HS-27A (cell line): ENCODE results near the gene ZNF385D.

Experiments used
- DNase-seq: peaks from one replicate; pipeline ENCODE4 v3.0.0-alpha.2; 2012; ENCODE audit warnings: low read depth, missing footprints

The ZNF385D gene

GRCh38 chr3:21747966-21748555 is 2.9 kb downstream of the ZNF385D start:
- no peak for DNase-seq

- no peak for DNase-seq
Measured at GRCh38 chr3:21747376-21747775, 3.6 kb downstream of the ZNF385D start.

DNA sequence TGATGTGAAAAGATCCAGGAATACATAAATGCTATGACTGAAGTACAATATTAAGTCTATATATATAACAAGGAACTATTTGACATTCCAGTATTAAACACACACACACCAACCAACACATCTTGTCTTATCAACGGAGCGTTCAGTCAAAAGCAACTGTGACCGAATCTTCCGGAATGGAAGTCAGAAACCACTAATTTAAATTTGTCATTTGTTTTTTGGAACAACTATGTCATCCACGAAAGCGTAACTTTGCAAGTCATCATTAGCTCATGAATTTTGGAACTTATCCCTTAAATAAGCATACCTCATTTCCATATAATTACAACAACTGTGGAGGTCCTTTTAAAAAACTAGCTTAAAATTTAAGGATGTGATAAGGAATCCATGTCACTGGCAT is 5.0 kb downstream of the ZNF385D start:
- DNase-seq = no peak

- DNase-seq = no peak
Measured at GRCh38 chr3:21744793-21745192, 6.2 kb downstream of the ZNF385D start.

DNA sequence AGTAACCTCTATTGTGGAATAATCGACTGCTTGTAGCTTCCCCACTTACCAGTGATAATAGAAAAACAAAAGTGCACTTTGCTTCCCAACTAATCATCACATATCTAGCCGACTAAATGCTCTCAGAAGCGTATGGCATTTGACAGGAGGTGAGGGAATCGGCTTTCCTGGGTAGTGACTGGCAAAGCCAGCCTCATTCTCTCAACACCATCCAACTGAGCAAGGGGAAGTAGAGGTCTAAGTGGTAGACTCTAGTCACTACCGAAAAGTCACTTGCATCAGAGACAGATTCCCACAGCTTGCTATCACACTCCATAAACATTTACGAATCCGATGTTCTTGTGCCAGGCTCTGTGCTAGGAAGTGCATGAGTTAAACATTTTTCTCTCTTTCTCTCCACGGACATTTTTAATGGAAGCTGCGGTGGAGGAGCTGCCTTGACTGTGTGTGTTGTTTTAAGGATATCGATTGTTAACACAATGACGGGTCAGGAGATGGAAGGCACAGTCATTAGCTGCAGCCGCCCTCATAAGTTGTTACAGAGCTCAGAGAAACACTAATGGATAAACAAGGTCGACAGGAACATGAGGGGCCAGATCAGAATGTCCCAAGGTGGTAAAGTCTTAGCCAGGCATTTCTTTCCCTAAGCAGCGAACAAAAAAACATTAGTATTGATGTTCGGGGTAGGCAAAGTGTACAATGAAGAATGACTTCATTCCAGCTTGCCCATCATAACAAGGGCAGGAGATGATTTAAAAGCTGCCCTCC is 11.9 kb downstream of the ZNF385D start:
- no peak for DNase-seq

DNA sequence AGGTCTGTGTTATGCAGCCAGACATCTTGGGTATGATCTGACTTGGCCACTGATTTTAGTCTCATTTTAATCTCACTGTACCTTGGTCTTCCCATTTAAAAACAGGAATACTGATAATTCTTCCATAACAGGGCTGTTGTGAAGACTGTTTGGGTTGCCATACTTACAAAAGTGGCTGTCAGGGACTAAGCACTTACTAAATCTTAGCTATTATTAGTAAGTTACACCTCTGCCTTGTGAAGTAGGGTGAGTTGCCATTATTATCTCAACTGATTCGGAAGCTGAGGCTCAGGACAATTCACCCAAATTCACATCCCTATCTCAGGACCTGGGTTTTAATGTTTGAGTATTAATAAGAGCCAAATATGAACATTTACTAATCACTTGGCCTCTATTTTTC is 12.7 kb downstream of the ZNF385D start:
- DNase-seq = no peak

DNA sequence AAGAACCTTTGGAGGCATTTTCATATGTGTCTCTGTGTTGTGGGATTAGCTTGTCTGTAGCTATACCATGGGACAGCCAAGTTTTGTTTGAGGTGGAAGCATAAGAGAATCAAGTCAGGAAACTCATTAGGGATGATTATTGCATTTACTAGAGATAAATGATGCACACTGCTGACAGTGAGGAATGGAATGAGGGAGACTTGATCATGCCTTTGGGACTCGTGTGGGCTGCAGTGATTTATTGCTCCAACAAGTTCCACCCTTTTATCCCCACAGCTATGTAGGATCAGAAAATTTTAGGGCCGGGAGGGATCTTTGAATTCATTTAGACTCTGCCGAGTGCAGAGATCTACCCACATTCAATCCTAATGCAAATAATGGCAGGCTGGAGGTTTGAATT is 16.3 kb downstream of the ZNF385D start:
- DNase-seq = no peak

DNA sequence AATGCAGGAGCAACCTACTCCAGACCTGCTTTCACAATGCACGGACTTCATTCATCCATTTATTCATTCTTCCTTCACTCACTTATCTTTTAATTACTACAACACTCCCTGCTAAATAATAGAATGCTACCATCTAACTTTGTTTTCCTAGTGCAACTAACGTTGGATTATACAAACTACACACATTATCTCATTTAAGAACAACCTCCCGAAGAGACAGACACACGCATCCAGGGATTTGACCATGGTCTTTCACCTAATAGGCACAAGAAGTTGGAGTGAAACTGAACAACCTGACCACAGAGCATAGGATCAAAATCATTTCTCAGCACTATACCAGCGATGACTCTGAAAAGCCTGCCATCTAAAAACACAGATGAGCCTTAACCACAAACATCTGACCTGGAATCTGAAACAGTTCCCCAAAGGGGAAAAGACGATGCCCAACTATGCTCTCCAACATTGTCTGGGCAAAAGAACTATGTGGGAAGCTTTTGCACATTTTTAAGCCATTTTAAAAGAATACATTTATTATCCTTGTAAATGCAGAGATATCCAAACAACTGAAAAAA is 21.0 kb downstream of the ZNF385D start:
- no peak for DNase-seq

DNA sequence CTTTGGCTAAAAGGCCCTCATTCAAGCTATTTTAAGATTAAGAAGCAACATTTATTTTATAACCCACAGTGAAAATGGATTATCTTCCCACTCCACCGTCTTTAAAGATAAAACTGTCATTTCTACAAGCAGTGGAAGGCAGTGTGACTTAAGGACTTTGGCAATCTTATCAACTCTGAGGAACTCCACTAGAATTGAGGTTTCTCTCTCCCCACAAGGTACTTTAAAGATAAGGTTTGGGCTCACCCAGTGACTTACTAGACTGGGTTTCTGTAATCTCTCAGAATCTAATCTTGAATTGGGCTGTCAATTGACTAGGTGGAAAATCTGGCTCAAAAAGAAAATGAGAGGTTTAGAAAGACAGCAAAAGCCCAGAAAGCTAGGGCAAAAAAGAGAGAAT is 21.7 kb downstream of the ZNF385D start:
- DNase-seq = no peak

- no peak for DNase-seq
Measured at GRCh38 chr3:21722768-21723167, 28.2 kb downstream of the ZNF385D start.

DNA sequence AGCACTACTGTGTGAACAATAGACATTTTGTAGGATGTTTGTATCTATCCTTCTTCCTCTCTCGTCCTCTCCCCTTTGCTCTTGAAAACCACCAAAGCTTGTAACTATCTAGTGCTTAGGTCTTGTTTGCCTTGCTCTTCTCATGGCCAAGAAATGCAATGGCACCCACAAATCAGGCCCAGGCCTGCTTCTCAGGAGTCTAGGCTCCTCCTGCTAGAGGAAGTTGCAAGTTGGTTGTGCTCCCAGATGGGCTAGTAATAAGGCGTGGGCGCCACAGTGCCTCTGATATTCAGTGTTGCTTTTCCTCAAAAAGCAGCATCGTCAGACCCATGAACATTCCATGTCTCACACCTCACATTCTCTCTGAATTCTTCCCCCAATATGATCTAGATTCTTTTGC is 28.7 kb downstream of the ZNF385D start:
- DNase-seq = no peak

- no peak for DNase-seq
Measured at GRCh38 chr3:21718943-21719591, 31.9 kb downstream of the ZNF385D start.

DNA sequence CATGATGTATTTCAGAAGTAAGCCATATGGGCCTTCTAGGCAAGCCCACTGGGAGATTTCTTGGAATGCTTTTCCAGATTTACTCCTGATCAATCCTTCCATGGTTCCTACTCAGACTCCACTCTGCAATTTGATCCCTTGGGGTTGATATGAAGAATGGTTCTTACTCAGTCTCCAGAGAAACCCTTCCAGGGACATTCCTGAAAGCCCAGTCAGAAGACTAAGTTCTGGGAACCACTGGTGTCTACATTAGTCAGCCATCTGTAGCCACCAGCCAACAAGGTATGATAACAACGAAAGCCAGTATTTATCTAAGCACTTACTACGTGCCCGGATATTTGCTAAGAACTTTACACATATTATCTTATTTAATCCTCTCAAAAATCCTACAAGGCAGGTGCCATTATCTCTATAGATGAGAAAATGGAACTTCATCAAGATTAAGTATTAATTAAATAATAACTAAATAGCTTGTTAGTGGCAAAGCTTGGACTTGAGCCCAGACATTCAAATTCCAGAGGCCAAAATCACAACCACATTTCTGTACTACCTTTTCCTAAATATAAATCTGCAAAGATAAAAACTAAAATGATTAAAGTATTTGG is 32.7 kb downstream of the ZNF385D start:
- peak; percentile 96 for DNase-seq

- DNase-seq = no peak
Measured at GRCh38 chr3:21715662-21716061, 35.3 kb downstream of the ZNF385D start.

DNA sequence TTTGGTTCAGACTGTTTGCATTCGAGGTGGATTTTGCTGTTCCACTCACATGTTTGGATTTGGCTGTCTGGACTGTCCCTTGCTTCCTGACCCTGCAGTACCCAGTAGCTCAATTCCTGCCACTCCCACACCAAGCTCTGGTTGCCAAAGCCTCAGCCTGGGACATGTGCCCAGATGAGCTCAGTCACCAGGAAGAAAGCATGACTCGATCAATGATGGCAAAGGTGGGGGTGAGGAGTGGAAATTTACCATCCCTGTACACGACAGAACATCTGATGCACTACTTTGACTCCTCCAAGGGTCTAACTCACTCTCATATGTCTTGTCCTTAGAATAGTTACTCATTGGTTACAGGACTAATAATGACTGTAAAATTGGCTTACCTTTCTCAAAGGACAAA is 45.2 kb downstream of the ZNF385D start:
- DNase-seq = peak; percentile 43

GRCh38 chr3:21704796-21705195 is 46.2 kb downstream of the ZNF385D start:
- DNase-seq = no peak

GRCh38 chr3:21703291-21703690 is 47.7 kb downstream of the ZNF385D start:
- no peak for DNase-seq

GRCh38 chr3:21697707-21698106 is 53.3 kb downstream of the ZNF385D start:
- no peak for DNase-seq

- DNase-seq = no peak
Measured at GRCh38 chr3:21694506-21694905, 56.5 kb downstream of the ZNF385D start.

DNA sequence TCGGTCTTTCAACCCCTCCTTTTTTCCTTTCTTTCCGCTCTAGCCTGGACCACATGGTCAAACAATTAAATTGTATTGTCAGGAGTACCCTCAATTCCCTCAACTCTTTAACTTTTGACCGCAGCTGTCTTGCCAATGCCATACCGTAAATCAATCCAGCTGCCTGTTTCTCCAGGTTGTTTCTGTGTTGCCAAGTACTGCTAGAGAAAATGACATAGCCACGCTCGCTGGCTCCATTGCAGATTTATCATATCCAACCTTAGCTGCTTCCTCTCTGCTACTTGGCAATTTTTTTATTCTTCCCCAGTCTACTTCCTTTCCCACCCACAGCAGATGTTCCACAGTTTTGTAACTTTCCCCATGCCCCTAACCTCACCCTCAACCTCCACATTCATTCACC is 60.0 kb downstream of the ZNF385D start:
- DNase-seq = no peak

DNA sequence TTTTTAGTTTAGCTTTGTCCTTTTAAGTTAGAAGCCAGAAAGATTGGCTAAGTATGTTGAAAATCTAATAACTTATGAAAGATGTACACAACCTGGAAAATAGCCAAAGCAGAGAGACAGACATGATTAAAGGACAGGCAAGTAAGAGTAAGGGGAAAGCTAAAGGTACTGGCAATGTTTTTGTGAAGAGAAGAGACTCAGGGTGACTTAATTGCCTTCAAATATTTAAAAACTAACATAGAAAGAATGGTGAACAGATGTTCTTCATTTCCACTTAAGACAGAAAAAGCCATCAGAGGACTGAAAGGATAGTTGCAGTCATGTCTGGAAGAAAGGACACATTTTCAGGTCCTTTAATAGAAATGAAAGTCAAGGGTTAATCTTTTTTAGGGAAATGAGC is 68.8 kb downstream of the ZNF385D start:
- DNase-seq = no peak

- no peak for DNase-seq
Measured at GRCh38 chr3:21673393-21673792, 77.6 kb downstream of the ZNF385D start.

DNA sequence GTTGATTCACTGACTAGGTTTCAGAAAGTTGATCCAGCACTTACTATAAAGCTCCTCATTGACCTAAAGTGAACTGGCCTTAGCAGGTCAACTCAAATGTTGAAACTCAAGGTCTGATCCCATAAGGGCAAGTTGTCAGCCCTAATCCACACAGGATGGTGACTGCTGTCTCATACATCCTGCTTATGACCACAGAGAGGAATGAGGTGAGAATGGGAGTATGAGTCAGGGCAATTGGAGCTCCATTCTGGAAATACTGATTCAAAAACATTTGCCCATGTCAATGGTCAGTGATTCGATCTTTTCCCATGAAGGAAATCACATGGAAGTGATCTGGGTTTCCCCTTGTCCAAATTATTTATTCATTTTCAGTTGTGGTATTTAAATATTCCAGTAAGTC is 78.7 kb downstream of the ZNF385D start:
- DNase-seq = peak; percentile 84
